Testis (tissue), 2 donors: ENCODE data around the gene TBC1D5.

Source experiments
- POLR2A ChIP-seq: fragments of 450-650 bp; IDR thresholded peaks from one replicate; pipeline ENCODE4 v1.6.1; 2017; ENCODE audit warnings: antibody characterized with exemption, mild to moderate bottlenecking, moderate library complexity
- TF ChIP-seq, protein P1 (sequence below), 3 experiments: fragments of 450-650 bp in 2 of 3; fragments of 200-600 bp in 1 of 3; sonication (generic) in 1 of 3; IDR thresholded peaks; one replicate each; pipeline ENCODE4 v1.5.1; 2016 to 2019; ENCODE audit warnings: antibody characterized with exemption in 3 of 3, mild to moderate bottlenecking in 2 of 3, moderate library complexity in 1 of 3

DNA sequence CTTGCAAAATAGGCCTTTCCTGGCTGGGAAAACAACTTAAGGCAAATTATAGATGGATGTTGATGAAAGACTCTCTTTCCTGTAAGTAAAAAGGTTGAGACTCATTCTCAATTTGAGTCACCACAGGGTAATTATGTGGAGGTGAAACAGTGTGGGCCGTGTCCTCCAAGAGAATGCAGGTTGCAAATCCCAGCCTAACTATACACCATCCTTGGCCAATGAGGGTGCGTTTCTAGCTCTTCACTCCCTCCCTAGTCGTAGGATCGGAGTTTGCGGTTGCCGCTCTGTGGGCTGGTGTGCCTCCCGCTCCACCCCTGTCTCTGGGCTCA lies 597.8 kb downstream of the TBC1D5 start:
- TF ChIP-seq, protein P1, sequence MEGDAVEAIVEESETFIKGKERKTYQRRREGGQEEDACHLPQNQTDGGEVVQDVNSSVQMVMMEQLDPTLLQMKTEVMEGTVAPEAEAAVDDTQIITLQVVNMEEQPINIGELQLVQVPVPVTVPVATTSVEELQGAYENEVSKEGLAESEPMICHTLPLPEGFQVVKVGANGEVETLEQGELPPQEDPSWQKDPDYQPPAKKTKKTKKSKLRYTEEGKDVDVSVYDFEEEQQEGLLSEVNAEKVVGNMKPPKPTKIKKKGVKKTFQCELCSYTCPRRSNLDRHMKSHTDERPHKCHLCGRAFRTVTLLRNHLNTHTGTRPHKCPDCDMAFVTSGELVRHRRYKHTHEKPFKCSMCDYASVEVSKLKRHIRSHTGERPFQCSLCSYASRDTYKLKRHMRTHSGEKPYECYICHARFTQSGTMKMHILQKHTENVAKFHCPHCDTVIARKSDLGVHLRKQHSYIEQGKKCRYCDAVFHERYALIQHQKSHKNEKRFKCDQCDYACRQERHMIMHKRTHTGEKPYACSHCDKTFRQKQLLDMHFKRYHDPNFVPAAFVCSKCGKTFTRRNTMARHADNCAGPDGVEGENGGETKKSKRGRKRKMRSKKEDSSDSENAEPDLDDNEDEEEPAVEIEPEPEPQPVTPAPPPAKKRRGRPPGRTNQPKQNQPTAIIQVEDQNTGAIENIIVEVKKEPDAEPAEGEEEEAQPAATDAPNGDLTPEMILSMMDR (IDR thresholded peaks at IDR 0.05): no peak
- TF ChIP-seq POLR2A: no peak
